Measurements from ENCODE around the gene MUSTN1.

The MUSTN1 gene

DNA sequence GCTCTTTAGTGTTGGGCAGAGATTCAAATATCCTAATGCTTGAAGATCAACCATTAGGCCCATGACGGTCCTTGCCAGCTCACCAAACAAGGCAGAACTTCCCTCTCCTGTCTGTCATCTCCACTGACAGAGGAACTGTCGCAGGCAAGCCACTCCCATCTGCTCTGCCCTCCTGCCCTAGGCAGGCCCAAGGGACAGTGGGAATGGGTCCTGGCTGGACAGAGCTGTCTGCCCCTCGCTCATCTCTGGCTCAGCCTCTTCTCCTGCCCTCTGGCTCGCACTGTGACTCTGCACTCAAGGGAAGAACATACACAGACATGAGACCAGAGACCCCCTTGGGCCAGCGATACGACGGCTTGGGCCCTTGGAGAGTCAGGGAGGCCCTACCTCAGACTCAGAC is 7.6 kb upstream of the MUSTN1 start:
- peaks cover 18% of the 10 kb centered on the region; the same call in 1 of the 2 replicates for H3K36me3 ChIP-seq (ENCODE audit: insufficient read depth, low read depth, low read length)
- H3K4me3 ChIP-seq (ENCODE audit: low read length) = no peak overlapping the region
- no peaks in the 10 kb centered on the region for H3K4me1 ChIP-seq (ENCODE audit: insufficient read depth, low read length)
- no peaks in the 10 kb centered on the region for H3K27me3 ChIP-seq (ENCODE audit: insufficient read depth, low read length)
- no peak overlapping the region for H3K27ac ChIP-seq (ENCODE audit: low read length)
- H3K9me3 ChIP-seq (ENCODE audit: insufficient read depth, low read depth, low read length) = no peaks in the 10 kb centered on the region
- H3K9ac ChIP-seq (ENCODE audit: low read depth, low read length) = no peak overlapping the region

- H3K4me1 ChIP-seq (ENCODE audit: insufficient read depth, low read length) = no peaks in the 10 kb centered on the region
- H3K27me3 ChIP-seq (ENCODE audit: insufficient read depth, low read length) = no peaks in the 10 kb centered on the region
- H3K9me3 ChIP-seq (ENCODE audit: insufficient read depth, low read depth, low read length) = no peaks in the 10 kb centered on the region
- no peak overlapping the region for H3K9ac ChIP-seq (ENCODE audit: low read depth, low read length)
- no peak overlapping the region for H3K27ac ChIP-seq (ENCODE audit: low read length)
- peaks cover 18% of the 10 kb centered on the region; the same call in 1 of the 2 replicates for H3K36me3 ChIP-seq (ENCODE audit: insufficient read depth, low read depth, low read length)
- no peak overlapping the region for H3K4me3 ChIP-seq (ENCODE audit: low read length)
Measured at GRCh38 chr3:52841981-52842340, 7.1 kb upstream of the MUSTN1 start.

GRCh38 chr3:52841211-52841980 is 6.6 kb upstream of the MUSTN1 start:
- H3K9me3 ChIP-seq (ENCODE audit: insufficient read depth, low read depth, low read length) = no peaks in the 10 kb centered on the region
- no peak overlapping the region for H3K27ac ChIP-seq (ENCODE audit: low read length)
- peaks cover 18% of the 10 kb centered on the region; the same call in 1 of the 2 replicates for H3K36me3 ChIP-seq (ENCODE audit: insufficient read depth, low read depth, low read length)
- H3K4me1 ChIP-seq (ENCODE audit: insufficient read depth, low read length) = no peaks in the 10 kb centered on the region
- H3K4me3 ChIP-seq (ENCODE audit: low read length) = no peak overlapping the region
- no peak overlapping the region for H3K9ac ChIP-seq (ENCODE audit: low read depth, low read length)
- H3K27me3 ChIP-seq (ENCODE audit: insufficient read depth, low read length) = no peaks in the 10 kb centered on the region

DNA sequence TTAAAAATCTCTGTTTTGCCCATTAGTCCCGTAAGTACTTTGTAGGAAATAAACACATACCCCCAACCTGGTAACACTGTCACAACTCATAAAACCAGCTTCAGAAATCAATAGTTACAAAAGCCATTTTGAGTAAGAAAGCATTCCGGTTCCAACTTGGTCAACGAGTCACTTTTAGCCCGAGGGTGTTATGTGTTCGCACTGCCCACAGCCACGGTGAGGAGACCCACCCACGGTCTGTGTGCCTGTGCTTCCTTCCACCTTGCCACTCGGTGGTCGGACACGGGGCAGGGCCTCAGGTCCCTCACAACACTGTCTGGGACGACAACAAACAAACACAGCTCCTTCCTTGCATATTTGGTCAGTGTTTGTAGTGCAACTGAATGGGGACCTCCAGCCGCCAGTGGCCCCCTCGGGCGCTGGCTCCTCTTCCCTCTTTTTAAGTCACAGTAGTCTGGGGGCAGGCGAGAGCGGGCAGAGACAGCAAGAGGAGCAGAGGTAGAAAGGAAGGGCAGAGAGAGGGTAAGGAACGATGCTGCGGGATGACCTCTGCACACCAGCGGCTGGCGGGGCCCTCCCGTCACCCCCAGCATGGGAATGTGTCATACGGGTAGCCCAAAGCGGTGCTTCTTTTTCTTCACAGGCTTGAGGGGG is 5.2 kb upstream of the MUSTN1 start:
- H3K4me1 ChIP-seq (ENCODE audit: insufficient read depth, low read length) = no peaks in the 10 kb centered on the region
- no peak overlapping the region for H3K9ac ChIP-seq (ENCODE audit: low read depth, low read length)
- H3K27ac ChIP-seq (ENCODE audit: low read length) = no peak overlapping the region
- no peaks in the 10 kb centered on the region for H3K27me3 ChIP-seq (ENCODE audit: insufficient read depth, low read length)
- H3K9me3 ChIP-seq (ENCODE audit: insufficient read depth, low read depth, low read length) = no peaks in the 10 kb centered on the region
- H3K4me3 ChIP-seq (ENCODE audit: low read length) = no peak overlapping the region
- peaks cover 18% of the 10 kb centered on the region; the same call in 1 of the 2 replicates for H3K36me3 ChIP-seq (ENCODE audit: insufficient read depth, low read depth, low read length)

- Histone ChIP-seq H3K9me3 (ENCODE audit: insufficient read depth, low read depth, low read length) (no peaks in the 10 kb centered on the region), H3K27me3 (ENCODE audit: insufficient read depth, low read length) (no peaks in the 10 kb centered on the region), H3K4me3 (ENCODE audit: low read length) (no peak overlapping the region), H3K27ac (ENCODE audit: low read length) (no peak overlapping the region), H3K9ac (ENCODE audit: low read depth, low read length) (no peak overlapping the region), H3K4me1 (ENCODE audit: insufficient read depth, low read length) (no peaks in the 10 kb centered on the region), H3K36me3 (ENCODE audit: insufficient read depth, low read depth, low read length) (peaks cover 18% of the 10 kb centered on the region; the same call in 1 of the 2 replicates)
Measured at GRCh38 chr3:52839268-52839575, 4.4 kb upstream of the MUSTN1 start.

GRCh38 chr3:52838561-52839267 is 3.9 kb upstream of the MUSTN1 start:
- Histone ChIP-seq H3K9me3 (ENCODE audit: insufficient read depth, low read depth, low read length) (no peaks in the 10 kb centered on the region), H3K9ac (ENCODE audit: low read depth, low read length) (no peak overlapping the region), H3K36me3 (ENCODE audit: insufficient read depth, low read depth, low read length) (peaks cover 18% of the 10 kb centered on the region; the same call in 1 of the 2 replicates), H3K27me3 (ENCODE audit: insufficient read depth, low read length) (no peaks in the 10 kb centered on the region), H3K4me1 (ENCODE audit: insufficient read depth, low read length) (no peaks in the 10 kb centered on the region), H3K27ac (ENCODE audit: low read length) (no peak overlapping the region), H3K4me3 (ENCODE audit: low read length) (no peak overlapping the region)

- Histone ChIP-seq H3K36me3 (ENCODE audit: insufficient read depth, low read depth, low read length) (peaks cover 10% of the 10 kb centered on the region; the same call in 1 of the 2 replicates), H3K9ac (ENCODE audit: low read depth, low read length) (no peak overlapping the region; the same call in 1 of the 2 replicates), H3K9me3 (ENCODE audit: insufficient read depth, low read depth, low read length) (no peaks in the 10 kb centered on the region), H3K27ac (ENCODE audit: low read length) (no peak overlapping the region), H3K27me3 (ENCODE audit: insufficient read depth, low read length) (no peaks in the 10 kb centered on the region), H3K4me1 (ENCODE audit: insufficient read depth, low read length) (no peaks in the 10 kb centered on the region), H3K4me3 (ENCODE audit: low read length) (no peak overlapping the region)
Measured at GRCh38 chr3:52836986-52837385, 2.2 kb upstream of the MUSTN1 start.

DNA sequence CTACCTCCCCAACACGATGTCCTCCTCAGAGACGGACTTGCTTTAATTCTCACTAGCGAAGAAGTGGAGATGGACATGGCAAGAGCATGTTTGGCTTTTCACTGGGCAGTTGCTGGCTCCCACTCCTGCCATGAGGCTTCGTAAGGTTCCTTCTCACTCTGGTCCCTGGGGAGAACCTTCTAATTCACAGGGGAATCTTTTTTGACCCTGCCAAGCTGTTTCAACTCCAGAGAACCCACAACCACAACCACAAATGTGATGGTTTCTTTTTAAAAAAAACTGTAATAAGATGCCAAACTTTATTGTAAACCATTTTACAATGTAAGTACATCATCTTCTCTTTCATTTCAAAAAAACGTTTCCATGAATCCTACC is 1.6 kb upstream of the MUSTN1 start:
- no peaks in the 10 kb centered on the region for H3K27me3 ChIP-seq (ENCODE audit: insufficient read depth, low read length)
- no peak overlapping the region for H3K27ac ChIP-seq (ENCODE audit: low read length)
- no peaks in the 10 kb centered on the region for H3K9me3 ChIP-seq (ENCODE audit: insufficient read depth, low read depth, low read length)
- H3K9ac ChIP-seq (ENCODE audit: low read depth, low read length) = no peak overlapping the region; the same call in 1 of the 2 replicates
- H3K4me3 ChIP-seq (ENCODE audit: low read length) = no peak overlapping the region
- H3K4me1 ChIP-seq (ENCODE audit: insufficient read depth, low read length) = no peaks in the 10 kb centered on the region
- peaks cover 6% of the 10 kb centered on the region; the same call in 1 of the 2 replicates for H3K36me3 ChIP-seq (ENCODE audit: insufficient read depth, low read depth, low read length)

- no peaks in the 10 kb centered on the region for H3K4me1 ChIP-seq (ENCODE audit: insufficient read depth, low read length)
- H3K27ac ChIP-seq (ENCODE audit: low read length) = no peak overlapping the region
- H3K27me3 ChIP-seq (ENCODE audit: insufficient read depth, low read length) = no peaks in the 10 kb centered on the region
- no peak overlapping the region for H3K4me3 ChIP-seq (ENCODE audit: low read length)
- no peak overlapping the region for H3K9ac ChIP-seq (ENCODE audit: low read depth, low read length)
- no peaks in the 10 kb centered on the region for H3K9me3 ChIP-seq (ENCODE audit: insufficient read depth, low read depth, low read length)
- H3K36me3 ChIP-seq (ENCODE audit: insufficient read depth, low read depth, low read length) = peaks cover under 1% of the 10 kb centered on the region; the same call in 1 of the 2 replicates
Measured at GRCh38 chr3:52835766-52836470, 1.1 kb upstream of the MUSTN1 start.

DNA sequence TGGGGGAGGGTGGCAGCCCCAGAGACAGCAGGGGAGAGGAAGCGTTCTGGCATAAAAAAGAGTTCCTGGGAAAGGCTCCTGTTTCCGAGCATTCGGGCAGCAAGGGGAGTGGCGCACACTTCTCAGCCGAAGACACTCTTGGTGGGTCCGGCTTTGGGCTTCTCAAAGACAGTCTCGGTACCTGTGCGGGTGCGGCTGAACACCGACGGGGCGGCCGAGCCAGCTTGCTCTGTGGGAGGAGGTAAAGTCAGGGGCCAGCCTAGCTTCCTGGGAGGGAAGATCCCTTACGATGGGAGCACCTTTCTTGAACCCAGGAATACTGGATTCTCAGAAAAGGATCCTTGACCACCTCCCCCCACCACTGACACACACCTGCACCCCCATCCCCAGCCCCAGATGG is 1.6 kb downstream of the MUSTN1 start:
- Histone ChIP-seq H3K4me1 (ENCODE audit: insufficient read depth, low read length) (no peaks in the 10 kb centered on the region), H3K27me3 (ENCODE audit: insufficient read depth, low read length) (no peaks in the 10 kb centered on the region), H3K4me3 (ENCODE audit: low read length) (no peak overlapping the region), H3K27ac (ENCODE audit: low read length) (no peak overlapping the region), H3K36me3 (ENCODE audit: insufficient read depth, low read depth, low read length) (no peaks in the 10 kb centered on the region; the same call in 1 of the 2 replicates), H3K9ac (ENCODE audit: low read depth, low read length) (no peak overlapping the region), H3K9me3 (ENCODE audit: insufficient read depth, low read depth, low read length) (no peaks in the 10 kb centered on the region)

GRCh38 chr3:52831500-52832301 is 3.1 kb downstream of the MUSTN1 start:
- H3K4me3 ChIP-seq (ENCODE audit: low read length) = no peak overlapping the region
- H3K4me1 ChIP-seq (ENCODE audit: insufficient read depth, low read length) = no peaks in the 10 kb centered on the region
- no peaks in the 10 kb centered on the region for H3K27me3 ChIP-seq (ENCODE audit: insufficient read depth, low read length)
- no peaks in the 10 kb centered on the region for H3K9me3 ChIP-seq (ENCODE audit: insufficient read depth, low read depth, low read length)
- H3K27ac ChIP-seq (ENCODE audit: low read length) = no peak overlapping the region
- H3K36me3 ChIP-seq (ENCODE audit: insufficient read depth, low read depth, low read length) = no peaks in the 10 kb centered on the region; the same call in 1 of the 2 replicates
- no peak overlapping the region for H3K9ac ChIP-seq (ENCODE audit: low read depth, low read length)
